ENCODE measurements around the gene KIAA1217. TPM values are rescaled to one million over a fixed set of nuclear protein-coding genes. Genes with fewer than 3 reads are reported as not detected.
A peak's percentile ranks its signal among the peaks of the same experiment; 100 is the strongest.

Gene KIAA1217
- total RNA-seq, 1 donor from 2014 or later: 33.3 TPM

- DNase-seq (ENCODE audit: low read depth): no peak
These were observed 336.6 kb downstream of the KIAA1217 start for GRCh38 chr10:24545585-24545984.

- no peak for DNase-seq (ENCODE audit: low read depth)
These were observed 341.7 kb downstream of the KIAA1217 start for GRCh38 chr10:24550680-24551079.

- no peak for DNase-seq (ENCODE audit: low read depth)
These were observed 342.2 kb downstream of the KIAA1217 start for GRCh38 chr10:24551161-24551560.

GRCh38 chr10:24552346-24553016 is 343.5 kb downstream of the KIAA1217 start:
- DNase-seq (ENCODE audit: low read depth): no peak

GRCh38 chr10:24553051-24553612 is 344.2 kb downstream of the KIAA1217 start:
- DNase-seq (ENCODE audit: low read depth): peak; percentile 34

- DNase-seq (ENCODE audit: low read depth): no peak
These were observed 345.1 kb downstream of the KIAA1217 start for GRCh38 chr10:24554036-24554435.

- no peak for DNase-seq (ENCODE audit: low read depth)
These were observed 347.3 kb downstream of the KIAA1217 start for GRCh38 chr10:24556126-24556749.

GRCh38 chr10:24556750-24557742 is 348.1 kb downstream of the KIAA1217 start:
- peak; percentile 79 for DNase-seq (ENCODE audit: low read depth)

GRCh38 chr10:24561453-24561852 is 352.5 kb downstream of the KIAA1217 start:
- peak; percentile 38 for DNase-seq (ENCODE audit: low read depth)

GRCh38 chr10:24568042-24568441 is 359.1 kb downstream of the KIAA1217 start:
- DNase-seq (ENCODE audit: low read depth): no peak

- no peak for DNase-seq (ENCODE audit: low read depth)
These were observed 360.4 kb downstream of the KIAA1217 start for GRCh38 chr10:24569330-24569796.

GRCh38 chr10:24569828-24570657 is 361.1 kb downstream of the KIAA1217 start:
- DNase-seq (ENCODE audit: low read depth): no peak

GRCh38 chr10:24570658-24571426 is 361.9 kb downstream of the KIAA1217 start:
- no peak for DNase-seq (ENCODE audit: low read depth)

- DNase-seq (ENCODE audit: low read depth): no peak
These were observed 363.0 kb downstream of the KIAA1217 start for GRCh38 chr10:24571870-24572450.

GRCh38 chr10:24574161-24574560 is 365.2 kb downstream of the KIAA1217 start:
- DNase-seq (ENCODE audit: low read depth): peak; percentile 44

GRCh38 chr10:24574578-24575155 is 365.7 kb downstream of the KIAA1217 start:
- DNase-seq (ENCODE audit: low read depth): no peak

GRCh38 chr10:24575481-24576002 is 366.6 kb downstream of the KIAA1217 start:
- DNase-seq (ENCODE audit: low read depth): peak; percentile 34

GRCh38 chr10:24579448-24579847 is 370.5 kb downstream of the KIAA1217 start:
- DNase-seq (ENCODE audit: low read depth): no peak

- DNase-seq (ENCODE audit: low read depth): no peak
These were observed 371.0 kb downstream of the KIAA1217 start for GRCh38 chr10:24579906-24580305.

All from renal cortical epithelial cell (primary cell).